Pons (tissue), 1 donor: ENCODE measurements around the gene BAD.
"Not testable (repeated sequence)": the region's sequence is repeated elsewhere in the genome, so short reads cannot be mapped to it uniquely, and the experiment has no call there.

Experiments
- DNase-seq: peaks from one replicate; pipeline ENCODE4 v3.0.0-alpha.2; 2016; ENCODE audit warnings: low spot score

BAD gene

GRCh38 chr11:64256300-64256699, 28.2 kb downstream of the BAD start:
- no peak for DNase-seq

- DNase-seq, result no peak
Measured at GRCh38 chr11:64255135-64256128, 29.0 kb downstream of the BAD start.

GRCh38 chr11:64254326-64254725, 30.1 kb downstream of the BAD start:
- no peak for DNase-seq

GRCh38 chr11:64253481-64253880, 31.0 kb downstream of the BAD start:
- no peak for DNase-seq

- no peak for DNase-seq
Measured at GRCh38 chr11:64253043-64253442, 31.4 kb downstream of the BAD start.

- DNase-seq, result no peak
Measured at GRCh38 chr11:64252003-64252872, 32.2 kb downstream of the BAD start.

- no peak for DNase-seq
Measured at GRCh38 chr11:64251753-64252002, 32.8 kb downstream of the BAD start.

- DNase-seq, result no peak
Measured at GRCh38 chr11:64251016-64251752, 33.3 kb downstream of the BAD start, which contains the start of gene PLCB3. PLCB3 (plus strand) TSS chr11:64251530; CDS start chr11:64251650, 120 bp downstream.

- no peak for DNase-seq
Measured at GRCh38 chr11:64250415-64251015, 34.0 kb downstream of the BAD start.

- no peak for DNase-seq
Measured at GRCh38 chr11:64249563-64250414, 34.7 kb downstream of the BAD start.

- DNase-seq, result no peak
Measured at GRCh38 chr11:64249038-64249437, 35.4 kb downstream of the BAD start.

GRCh38 chr11:64248578-64248977, 35.9 kb downstream of the BAD start:
- DNase-seq, result no peak

GRCh38 chr11:64247729-64248531, 36.5 kb downstream of the BAD start:
- no peak for DNase-seq

- DNase-seq, result no peak
Measured at GRCh38 chr11:64246871-64247728, 37.4 kb downstream of the BAD start, which contains the start of gene PPP1R14B. PPP1R14B (minus strand) TSS chr11:64246943; CDS start chr11:64246673, 270 bp downstream.

GRCh38 chr11:64246621-64246870, 37.9 kb downstream of the BAD start:
- DNase-seq, result not testable (repeated sequence)

- DNase-seq, result no peak
Measured at GRCh38 chr11:64245797-64246620, 38.5 kb downstream of the BAD start.

GRCh38 chr11:64245401-64245796, 39.1 kb downstream of the BAD start:
- DNase-seq, result no peak

- no peak for DNase-seq
Measured at GRCh38 chr11:64244966-64245365, 39.5 kb downstream of the BAD start.
